ENCODE results near the gene SCAANT1.

The SCAANT1 gene

GRCh38 chr3:63910001-63910400 is 2.2 kb downstream of the SCAANT1 start:
- no peak overlapping the region for H3K27ac ChIP-seq
- TF ChIP-seq, protein P1, sequence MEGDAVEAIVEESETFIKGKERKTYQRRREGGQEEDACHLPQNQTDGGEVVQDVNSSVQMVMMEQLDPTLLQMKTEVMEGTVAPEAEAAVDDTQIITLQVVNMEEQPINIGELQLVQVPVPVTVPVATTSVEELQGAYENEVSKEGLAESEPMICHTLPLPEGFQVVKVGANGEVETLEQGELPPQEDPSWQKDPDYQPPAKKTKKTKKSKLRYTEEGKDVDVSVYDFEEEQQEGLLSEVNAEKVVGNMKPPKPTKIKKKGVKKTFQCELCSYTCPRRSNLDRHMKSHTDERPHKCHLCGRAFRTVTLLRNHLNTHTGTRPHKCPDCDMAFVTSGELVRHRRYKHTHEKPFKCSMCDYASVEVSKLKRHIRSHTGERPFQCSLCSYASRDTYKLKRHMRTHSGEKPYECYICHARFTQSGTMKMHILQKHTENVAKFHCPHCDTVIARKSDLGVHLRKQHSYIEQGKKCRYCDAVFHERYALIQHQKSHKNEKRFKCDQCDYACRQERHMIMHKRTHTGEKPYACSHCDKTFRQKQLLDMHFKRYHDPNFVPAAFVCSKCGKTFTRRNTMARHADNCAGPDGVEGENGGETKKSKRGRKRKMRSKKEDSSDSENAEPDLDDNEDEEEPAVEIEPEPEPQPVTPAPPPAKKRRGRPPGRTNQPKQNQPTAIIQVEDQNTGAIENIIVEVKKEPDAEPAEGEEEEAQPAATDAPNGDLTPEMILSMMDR (conservative IDR thresholded peaks at IDR 0.05): no peak

DNA sequence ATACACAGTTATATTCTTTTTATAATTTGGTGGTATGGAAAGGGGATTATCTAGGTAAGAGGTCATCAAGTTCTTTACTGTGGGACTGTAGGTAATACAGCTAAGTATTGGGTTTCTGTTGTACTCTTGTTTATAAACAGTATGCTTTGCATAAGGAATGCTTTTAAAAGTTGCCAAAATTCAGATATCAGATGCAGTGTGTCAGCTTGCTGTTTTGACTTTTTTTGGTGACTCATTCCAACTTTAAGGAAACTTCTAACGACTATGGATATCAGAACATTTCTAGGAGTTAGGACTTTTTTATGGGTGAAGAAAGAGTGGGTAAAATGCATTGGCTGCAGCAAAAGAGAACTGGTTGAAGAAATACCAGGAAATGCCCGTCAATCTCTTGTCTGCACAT is 2.8 kb downstream of the SCAANT1 start:
- TF ChIP-seq, protein P1 (conservative IDR thresholded peaks at IDR 0.05): no peak
- no peak overlapping the region for H3K27ac ChIP-seq

DNA sequence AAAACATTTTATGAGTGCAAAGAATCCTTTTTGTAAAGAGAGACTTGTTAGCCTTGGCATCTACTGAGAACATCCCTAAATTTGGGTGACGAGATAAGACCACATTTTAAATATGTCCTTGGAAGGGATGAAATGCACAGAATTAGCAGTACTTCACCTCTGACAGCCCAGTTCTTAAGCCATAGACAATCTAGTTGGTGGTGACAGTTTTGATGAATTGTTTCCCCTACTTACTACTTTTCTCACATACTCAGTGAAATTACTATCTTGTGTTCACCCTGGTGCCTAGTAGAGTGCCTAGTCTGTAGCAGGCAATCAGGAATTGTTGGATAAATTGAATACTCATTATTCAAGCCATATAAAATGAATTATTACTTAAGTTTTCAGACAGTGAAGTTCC is 3.4 kb downstream of the SCAANT1 start:
- H3K27ac ChIP-seq: no peak overlapping the region
- TF ChIP-seq, protein P1 (conservative IDR thresholded peaks at IDR 0.05): no peak

DNA sequence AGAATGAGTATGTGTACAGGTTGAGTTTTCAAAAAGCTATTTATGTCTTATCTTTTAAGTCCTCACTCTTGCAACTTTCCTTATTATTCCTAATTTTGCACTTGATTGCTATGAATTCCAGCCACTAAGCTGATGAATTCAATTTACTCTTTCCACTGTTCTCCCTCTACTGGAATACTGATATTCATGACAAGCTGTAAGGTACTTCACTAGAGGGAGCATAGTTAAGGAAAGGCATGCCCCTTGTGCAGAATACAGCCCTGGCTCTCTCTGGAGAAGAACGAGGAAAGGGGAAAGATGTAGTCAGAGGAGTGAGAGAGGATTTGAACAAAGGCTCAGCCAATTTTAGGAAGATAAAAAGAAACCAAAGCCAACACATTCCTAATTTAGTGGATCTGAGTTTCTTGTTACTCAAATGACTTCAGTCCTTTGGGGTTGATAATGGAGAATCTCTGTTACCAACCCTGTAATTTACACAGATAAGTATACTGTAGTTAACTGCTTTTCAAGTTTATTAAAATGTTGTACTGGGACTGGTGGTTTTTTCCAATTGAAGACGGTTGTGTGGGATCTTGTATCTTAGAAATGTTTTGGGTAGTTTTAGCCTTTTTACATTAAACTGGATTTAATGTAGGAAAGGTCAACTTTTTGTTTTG is 4.0 kb downstream of the SCAANT1 start:
- TF ChIP-seq, protein P1 (conservative IDR thresholded peaks at IDR 0.05): peak; percentile 61
- no peak overlapping the region for H3K27ac ChIP-seq

GRCh38 chr3:63905731-63906620 is 6.2 kb downstream of the SCAANT1 start:
- no peak overlapping the region for H3K27ac ChIP-seq
- TF ChIP-seq, protein P1 (conservative IDR thresholded peaks at IDR 0.05): no peak

- no peak overlapping the region for H3K27ac ChIP-seq
Observed at GRCh38 chr3:63900459-63900858, 11.7 kb downstream of the SCAANT1 start.

DNA sequence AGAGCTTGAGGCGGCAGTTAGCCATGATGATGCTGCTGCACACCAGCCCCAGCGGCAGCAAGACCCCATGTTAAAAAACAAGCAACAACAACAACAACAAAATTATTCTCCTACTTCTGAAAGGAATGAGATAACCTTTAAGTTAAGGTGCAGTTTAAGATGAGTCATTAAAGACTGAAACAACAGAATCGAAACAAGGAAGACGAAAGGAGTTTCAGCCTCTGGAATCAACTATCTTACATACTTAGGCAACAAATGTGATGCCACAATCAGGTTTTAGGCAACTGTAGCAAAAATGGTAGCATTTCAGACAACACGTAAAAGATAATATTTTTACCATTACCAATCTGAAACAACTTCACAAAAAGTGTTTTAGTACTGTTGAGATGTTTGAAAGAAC is 12.2 kb downstream of the SCAANT1 start:
- TF ChIP-seq, protein P1 (conservative IDR thresholded peaks at IDR 0.05): no peak
- H3K27ac ChIP-seq: no peak overlapping the region

More at GRCh38 chr3:63900459-63900858, 11.7 kb downstream of the SCAANT1 start:
- TF ChIP-seq, protein P1 (conservative IDR thresholded peaks at IDR 0.05): no peak
